Lower leg skin (tissue), 4 donors: ENCODE data around the gene CLIC4. TPM values are rescaled to one million over a fixed set of nuclear protein-coding genes. Genes with fewer than 3 reads are reported as not detected.
A peak's percentile ranks its signal among the peaks of the same experiment; 100 is the strongest.

ENCODE experiments used
- DNase-seq, 2 donors: peaks; one replicate each; pipeline ENCODE4 v3.0.0-alpha.2; 2019; ENCODE audit warnings: low spot score in 2 of 2
- H3K4me3 ChIP-seq: fragments of 200-600 bp; sonication (generic); 2 replicates; pipeline ENCODE4 v1.5.1; 2017; ENCODE audit warnings: mild to moderate bottlenecking, low read depth; ENCODE audit not compliant: poor library complexity, severe bottlenecking
- CTCF ChIP-seq, 3 donors: fragments of 450-650 bp; IDR thresholded peaks; one replicate each; pipeline ENCODE4 v1.5.1; 2016; ENCODE audit warnings: antibody characterized with exemption in 3 of 3, mild to moderate bottlenecking in 3 of 3, moderate library complexity in 2 of 3
- POLR2A ChIP-seq, 2 donors: fragments of 450-650 bp; IDR thresholded peaks; one replicate each; pipeline ENCODE4 v1.6.1; 2016 to 2017; ENCODE audit warnings: antibody characterized with exemption in 2 of 2, mild to moderate bottlenecking in 1 of 2, moderate library complexity in 1 of 2
- WGBS, 2 donors: methylation state at CpG; one replicate each; pipeline ENCODE4 v1.1.5; 2018; 5-methylcytosine and 5-hydroxymethylcytosine counted together
- intact Hi-C: fragments of 100-400 bp; cut with DNase I; formaldehyde crosslinking; loops from one replicate; pipeline ENCODE4 v1.15.0; 2023; ENCODE audit warnings: low total_unique reads
- total RNA-seq, 4 donors: library from RNA; depleted of rRNA; stranded (reverse); fragments of >200 nt; gene quantifications; one replicate each; pipeline ENCODE4 v1.1.0, GENCODE V29; 2016

CLIC4 gene
- total RNA-seq, 4 donors from 2014 or later = 32.0 to 97.3 (median 60.7) TPM

GRCh38 chr1:24724345-24725208 lies 20.7 kb upstream of the CLIC4 start:
- H3K4me3 ChIP-seq = no peak overlapping the region
- intact Hi-C loops = no loop called here
- 72 to 81% methylated on average over 13 of the region's 13 CpGs for WGBS, 2 donors
- TF ChIP-seq POLR2A (IDR thresholded peaks at IDR 0.05) (no peak), CTCF (IDR thresholded peaks at IDR 0.05) (no peak)
- no peak for DNase-seq

- DNase-seq = no peak
- intact Hi-C loops = no loop called here
- TF ChIP-seq POLR2A (IDR thresholded peaks at IDR 0.05) = no peak
- no peak for TF ChIP-seq CTCF (IDR thresholded peaks at IDR 0.05)
- H3K4me3 ChIP-seq = no peak overlapping the region
- 73 to 79% methylated on average over 5 of the region's 5 CpGs for WGBS, 2 donors
Observed at GRCh38 chr1:24725209-24725651, 20.0 kb upstream of the CLIC4 start.

DNA sequence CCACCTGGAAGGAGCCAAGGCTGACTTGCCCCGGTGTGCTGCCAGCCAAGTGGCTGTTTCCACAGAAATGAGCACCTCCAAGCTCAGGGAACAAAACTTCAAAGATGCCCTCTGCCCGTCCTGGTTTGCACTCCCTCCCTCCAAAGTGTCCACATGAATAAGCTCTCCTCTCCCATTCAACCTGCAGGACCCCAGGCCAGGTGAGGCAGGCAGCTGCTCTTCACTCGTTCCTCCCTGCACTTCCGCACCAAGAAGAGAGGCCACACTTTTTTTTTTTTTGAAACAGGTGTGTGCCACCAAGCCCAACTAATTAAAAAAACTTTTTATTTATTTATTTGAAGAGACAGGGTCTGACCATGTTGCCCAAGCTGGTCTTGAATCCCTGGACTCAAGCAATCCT lies 18.5 kb upstream of the CLIC4 start:
- WGBS, 2 donors = 93 to 98% methylated on average over 4 of the region's 4 CpGs
- intact Hi-C loops = no loop called here
- DNase-seq = no peak
- no peak for TF ChIP-seq CTCF (IDR thresholded peaks at IDR 0.05)
- no peak for TF ChIP-seq POLR2A (IDR thresholded peaks at IDR 0.05)
- H3K4me3 ChIP-seq = no peak overlapping the region

GRCh38 chr1:24727501-24728216 lies 17.6 kb upstream of the CLIC4 start:
- TF ChIP-seq POLR2A (IDR thresholded peaks at IDR 0.05) = no peak
- no peak overlapping the region for H3K4me3 ChIP-seq
- intact Hi-C loops = no loop called here
- 35 to 52% methylated on average over 9 of the region's 9 CpGs for WGBS, 2 donors
- peak; percentile 65 to 93 for DNase-seq

DNA sequence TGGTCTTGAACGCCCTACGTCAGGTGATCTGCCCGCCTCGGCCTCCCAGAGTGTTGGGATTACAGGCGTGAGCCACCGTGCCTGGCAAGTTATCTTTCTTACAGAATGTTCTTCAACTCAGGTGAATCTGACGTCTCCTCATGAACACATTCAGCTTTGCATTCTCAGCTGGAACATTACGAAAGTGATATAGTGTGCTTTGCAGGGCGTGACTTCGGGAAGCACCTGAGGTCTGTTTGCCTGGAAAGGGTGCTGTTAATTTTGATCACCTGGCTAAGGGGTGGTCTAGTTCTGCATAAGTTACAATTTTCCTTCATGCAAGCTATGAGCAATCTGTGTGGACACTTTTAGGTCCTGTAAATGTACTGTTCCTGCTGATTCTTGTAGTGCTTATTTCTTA lies 16.3 kb upstream of the CLIC4 start:
- intact Hi-C loops = no loop called here
- WGBS, 2 donors = 90 to 92% methylated on average over 10 of the region's 10 CpGs
- DNase-seq = no peak

More for the DNA sequence above, 16.3 kb upstream of the CLIC4 start:
- TF ChIP-seq CTCF (IDR thresholded peaks at IDR 0.05) (no peak), POLR2A (IDR thresholded peaks at IDR 0.05) (no peak)
- H3K4me3 ChIP-seq = no peak overlapping the region
